SK-N-MC (cell line): ENCODE results near the gene HMGB1.
A peak's percentile ranks its signal among the peaks of the same experiment; 100 is the strongest.
"Not testable (repeated sequence)": the region's sequence is repeated elsewhere in the genome, so short reads cannot be mapped to it uniquely, and the experiment has no call there.

ENCODE experiments used
- DNase-seq: peaks from one replicate; pipeline ENCODE4 v3.0.0-alpha.2; 2011; ENCODE audit warnings: low read depth, low spot score
- H3K27ac ChIP-seq: fragments of 200-600 bp; sonication (generic); 2 replicates; pipeline ENCODE4 v1.5.1; 2016; ENCODE audit warnings: mixed run types
- H3K36me3 ChIP-seq: fragments of 200-600 bp; sonication (generic); 2 replicates; pipeline ENCODE4 v1.6.1; 2017; ENCODE audit warnings: antibody characterized with exemption, low read length, mixed read lengths; ENCODE audit not compliant: insufficient read depth
- H3K4me3 ChIP-seq: fragments of 200-600 bp; sonication (generic); 2 replicates; pipeline ENCODE4 v1.5.1; 2016
- H3K9ac ChIP-seq: fragments of 200-600 bp; sonication (generic); 2 replicates; pipeline ENCODE4 v1.8.0; 2017; ENCODE audit warnings: mixed run types, mixed read lengths; ENCODE audit not compliant: insufficient read length
- H3K9me3 ChIP-seq: fragments of 200-600 bp; sonication (generic); 2 replicates; pipeline ENCODE4 v1.6.1; 2017; ENCODE audit warnings: low read depth, mild to moderate bottlenecking, antibody characterized with exemption, low read length, moderate library complexity, mixed read lengths
- EZH2 ChIP-seq: fragments of 200-600 bp; sonication (generic); IDR thresholded peaks from one replicate; pipeline ENCODE4 v1.6.1; 2017; ENCODE audit warnings: antibody characterized with exemption
- FOXP2 ChIP-seq: optimal IDR thresholded peaks from 2 replicates; pipeline ENCODE3; 2011; ENCODE audit warnings: mild to moderate bottlenecking, moderate library complexity; ENCODE audit not compliant: insufficient read depth; ENCODE audit errors: extremely low read length, control extremely low read depth
- POLR2AphosphoS5 ChIP-seq: IDR thresholded peaks from 2 replicates; pipeline ENCODE4 v1.6.1; 2012; ENCODE audit warnings: mild to moderate bottlenecking, low read depth, low read length, borderline replicate concordance

Gene HMGB1

GRCh38 chr13:30446126-30446500, 19.6 kb downstream of the HMGB1 start:
- no peak for TF ChIP-seq POLR2AphosphoS5
- TF ChIP-seq EZH2, result no peak
- no peak for TF ChIP-seq FOXP2
- Histone ChIP-seq H3K4me3 (no peak overlapping the region), H3K9me3 (no peaks in the 10 kb centered on the region), H3K9ac (no peak overlapping the region), H3K27ac (no peak overlapping the region), H3K36me3 (no peaks in the 10 kb centered on the region)
- no peak for DNase-seq

DNA sequence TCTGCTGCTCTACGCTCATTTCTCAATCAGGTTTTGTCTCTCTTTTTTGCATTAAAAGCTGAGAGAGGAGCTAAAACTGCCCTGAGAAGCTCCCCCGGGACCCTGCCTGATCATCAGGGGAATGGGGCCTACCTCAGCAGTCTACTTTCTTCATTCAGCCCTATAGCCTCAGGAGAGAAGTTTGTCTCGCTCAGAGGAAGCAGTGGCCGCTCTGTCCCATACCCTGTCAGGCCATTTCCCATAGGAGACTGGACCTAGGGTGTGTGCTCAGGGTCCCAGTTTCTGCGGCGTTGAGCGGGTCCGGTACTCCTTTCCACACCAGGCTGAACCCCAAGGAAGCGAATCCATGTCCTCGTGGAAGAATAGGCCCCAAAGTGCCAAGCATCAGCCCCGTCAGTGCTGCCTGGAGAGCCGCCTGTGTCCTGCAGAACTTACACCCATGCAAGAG, 21.8 kb downstream of the HMGB1 start:
- H3K9ac ChIP-seq, result no peak overlapping the region
- H3K9me3 ChIP-seq, result no peaks in the 10 kb centered on the region
- no peak overlapping the region for H3K4me3 ChIP-seq
- no peak for DNase-seq
- no peaks in the 10 kb centered on the region for H3K36me3 ChIP-seq
- no peak overlapping the region for H3K27ac ChIP-seq
- TF ChIP-seq EZH2 (no peak), FOXP2 (no peak), POLR2AphosphoS5 (no peak)

- H3K9me3 ChIP-seq, H3K27ac ChIP-seq, DNase-seq, H3K4me3 ChIP-seq, H3K36me3 ChIP-seq, H3K9ac ChIP-seq: not testable (repeated sequence)
Measured at GRCh38 chr13:30443491-30443890, 22.2 kb downstream of the HMGB1 start.

- TF ChIP-seq EZH2 (no peak), POLR2AphosphoS5 (no peak), FOXP2 (no peak)
- Histone ChIP-seq H3K9ac (no peak overlapping the region), H3K36me3 (no peaks in the 10 kb centered on the region), H3K9me3 (no peaks in the 10 kb centered on the region), H3K4me3 (no peak overlapping the region), H3K27ac (no peak overlapping the region)
- DNase-seq, result no peak
Measured at GRCh38 chr13:30442926-30443325, 22.8 kb downstream of the HMGB1 start.

GRCh38 chr13:30440910-30441703, 24.6 kb downstream of the HMGB1 start:
- Histone ChIP-seq H3K36me3 (no peaks in the 10 kb centered on the region), H3K9ac (no peak overlapping the region), H3K4me3 (no peak overlapping the region), H3K9me3 (no peaks in the 10 kb centered on the region), H3K27ac (no peak overlapping the region)
- TF ChIP-seq POLR2AphosphoS5 (no peak), EZH2 (no peak), FOXP2 (no peak)
- DNase-seq, result no peak

DNA sequence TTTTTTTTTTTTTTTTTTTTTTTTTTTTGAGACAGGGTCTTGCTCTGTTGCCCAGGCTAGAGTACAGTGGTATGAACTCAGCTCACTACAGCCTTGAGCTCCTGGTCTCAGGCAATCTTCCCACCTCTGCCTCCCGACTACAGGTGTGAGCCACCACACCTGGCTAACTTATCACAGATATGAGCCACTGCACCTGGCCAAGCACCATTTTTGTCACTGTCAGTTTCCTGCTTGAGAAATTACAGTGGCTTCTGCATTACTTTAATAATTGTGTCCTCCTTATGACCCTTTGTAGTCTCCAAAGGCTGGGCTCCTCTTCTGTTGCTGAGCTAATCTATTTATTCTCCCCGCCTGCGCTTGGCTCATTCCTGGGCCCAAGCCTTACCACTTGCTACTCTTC, 27.4 kb downstream of the HMGB1 start:
- DNase-seq, result no peak
- H3K27ac ChIP-seq, result no peak overlapping the region
- no peak overlapping the region for H3K4me3 ChIP-seq
- H3K9me3 ChIP-seq, result no peaks in the 10 kb centered on the region
- TF ChIP-seq EZH2, result no peak
- no peak for TF ChIP-seq FOXP2
- TF ChIP-seq POLR2AphosphoS5, result no peak
- H3K36me3 ChIP-seq, result no peaks in the 10 kb centered on the region
- no peak overlapping the region for H3K9ac ChIP-seq

GRCh38 chr13:30437177-30437576, 28.6 kb downstream of the HMGB1 start:
- no peak for TF ChIP-seq POLR2AphosphoS5
- TF ChIP-seq EZH2, result no peak
- no peak for TF ChIP-seq FOXP2
- H3K4me3 ChIP-seq, result no peak overlapping the region
- no peak overlapping the region for H3K9ac ChIP-seq
- no peaks in the 10 kb centered on the region for H3K36me3 ChIP-seq
- no peaks in the 10 kb centered on the region for H3K9me3 ChIP-seq
- no peak overlapping the region for H3K27ac ChIP-seq
- no peak for DNase-seq

DNA sequence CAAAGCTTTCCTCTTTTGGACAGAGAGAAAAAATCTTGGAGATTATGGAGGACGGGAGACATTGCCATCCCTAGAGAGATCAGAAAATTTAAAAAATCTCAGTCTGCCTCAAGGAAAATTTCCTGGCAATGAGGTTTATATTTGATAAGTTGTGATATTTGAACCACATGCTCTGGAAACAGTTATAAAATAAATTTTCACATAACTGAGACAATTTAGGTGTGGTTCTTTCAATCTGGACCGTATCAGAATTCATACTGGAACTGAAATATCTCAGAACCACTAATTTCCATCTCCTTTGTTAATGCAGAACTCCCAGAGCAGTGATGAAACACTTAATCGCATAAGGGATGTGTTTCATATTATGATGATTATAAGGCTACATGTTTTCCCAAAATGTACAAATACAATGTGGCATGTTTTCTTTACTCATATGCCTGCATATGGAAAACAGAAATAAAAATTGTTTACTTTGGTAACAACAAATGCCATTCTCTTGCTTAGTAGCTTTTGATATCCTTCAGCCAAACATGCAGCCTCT, 29.8 kb downstream of the HMGB1 start:
- Histone ChIP-seq H3K9me3 (no peaks in the 10 kb centered on the region), H3K36me3 (no peaks in the 10 kb centered on the region), H3K27ac (no peak overlapping the region), H3K4me3 (no peak overlapping the region), H3K9ac (peak overlapping the region; percentile 12)
- DNase-seq, result no peak
- TF ChIP-seq POLR2AphosphoS5 (no peak), FOXP2 (no peak), EZH2 (no peak)
